ENCODE data around the gene UNC5B. TPM values are rescaled to one million over a fixed set of nuclear protein-coding genes. Genes with fewer than 3 reads are reported as not detected.

The UNC5B gene
- total RNA-seq, 4 donors from 2014 or later = 2.2 to 3.7 (median 3.2) TPM

GRCh38 chr10:71225291-71226058 is 13.1 kb downstream of the UNC5B start:
- Histone ChIP-seq H3K4me3 (no peak overlapping the region), H3K36me3 (no peaks in the 10 kb centered on the region), H3K27me3 (no peaks in the 10 kb centered on the region), H3K9me3 (no peaks in the 10 kb centered on the region), H3K27ac (no peak overlapping the region), H3K4me1 (no peaks in the 10 kb centered on the region)
- TF ChIP-seq CTCF (IDR thresholded peaks at IDR 0.05) (no peak), POLR2A (IDR thresholded peaks at IDR 0.05) (no peak), EP300 (IDR thresholded peaks at IDR 0.05) (no peak), POLR2AphosphoS5 (IDR thresholded peaks at IDR 0.05) (no peak)
- no peak for ATAC-seq
- 60 to 71% methylated on average over 3 to 7 of the region's 12 CpGs for WGBS, 2 donors (ENCODE audit: low coverage in 1 of 2)

GRCh38 chr10:71228875-71229675 is 16.7 kb downstream of the UNC5B start:
- H3K4me1 ChIP-seq = peaks cover 0 to 14% (median 0%) of the 10 kb centered on the region in 3 donors
- H3K27ac ChIP-seq = no peak overlapping the region
- no peak overlapping the region for H3K4me3 ChIP-seq
- no peaks in the 10 kb centered on the region for H3K27me3 ChIP-seq
- H3K36me3 ChIP-seq = no peaks in the 10 kb centered on the region
- TF ChIP-seq CTCF (IDR thresholded peaks at IDR 0.05) (no peak), POLR2A (IDR thresholded peaks at IDR 0.05) (no peak), POLR2AphosphoS5 (IDR thresholded peaks at IDR 0.05) (no peak), EP300 (IDR thresholded peaks at IDR 0.05) (no peak)
- H3K9me3 ChIP-seq = no peaks in the 10 kb centered on the region
- no peak for ATAC-seq
- 75 to 93% methylated on average over 2 to 8 of the region's 16 CpGs for WGBS, 2 donors (ENCODE audit: low coverage in 1 of 2)

GRCh38 chr10:71229726-71230655 is 17.6 kb downstream of the UNC5B start:
- 87 to 89% methylated on average over 3 to 5 of the region's 11 CpGs for WGBS, 2 donors (ENCODE audit: low coverage in 1 of 2)
- Histone ChIP-seq H3K36me3 (no peaks in the 10 kb centered on the region), H3K27me3 (no peaks in the 10 kb centered on the region), H3K4me3 (no peak overlapping the region), H3K9me3 (no peaks in the 10 kb centered on the region), H3K27ac (no peak overlapping the region), H3K4me1 (peaks cover 0 to 19% (median 7%) of the 10 kb centered on the region in 3 donors)
- ATAC-seq = no peak
- TF ChIP-seq POLR2AphosphoS5 (IDR thresholded peaks at IDR 0.05) (no peak), POLR2A (IDR thresholded peaks at IDR 0.05) (no peak)

- Histone ChIP-seq H3K9me3 (no peaks in the 10 kb centered on the region), H3K4me3 (no peak overlapping the region), H3K4me1 (peaks cover 0 to 26% (median 13%) of the 10 kb centered on the region in 3 donors), H3K36me3 (no peaks in the 10 kb centered on the region), H3K27me3 (no peaks in the 10 kb centered on the region), H3K27ac (no peak overlapping the region)
- no CpG with 5 or more reads among the region's 1 CpG for WGBS, 2 donors (ENCODE audit: low coverage in 1 of 2)
- TF ChIP-seq POLR2AphosphoS5 (IDR thresholded peaks at IDR 0.05) (no peak), EP300 (IDR thresholded peaks at IDR 0.05) (no peak), CTCF (IDR thresholded peaks at IDR 0.05) (no peak), POLR2A (IDR thresholded peaks at IDR 0.05) (no peak)
- no peak for ATAC-seq
Observed at GRCh38 chr10:71230656-71231025, 18.3 kb downstream of the UNC5B start.

GRCh38 chr10:71231206-71231605 is 18.8 kb downstream of the UNC5B start:
- Histone ChIP-seq H3K4me1 (peaks cover 0 to 27% (median 13%) of the 10 kb centered on the region in 3 donors), H3K36me3 (no peaks in the 10 kb centered on the region), H3K27ac (no peak overlapping the region), H3K9me3 (no peaks in the 10 kb centered on the region), H3K4me3 (no peak overlapping the region), H3K27me3 (no peaks in the 10 kb centered on the region)
- TF ChIP-seq POLR2A (IDR thresholded peaks at IDR 0.05) (no peak), POLR2AphosphoS5 (IDR thresholded peaks at IDR 0.05) (no peak), EP300 (IDR thresholded peaks at IDR 0.05) (no peak), CTCF (IDR thresholded peaks at IDR 0.05) (no peak)
- 81 to 85% methylated on average over 4 to 10 of the region's 11 CpGs for WGBS, 2 donors (ENCODE audit: low coverage in 1 of 2)
- no peak for ATAC-seq

Measured in gastroesophageal sphincter (tissue), 4 donors.